ENCODE data around the gene JADE1. TPM values are rescaled to one million over a fixed set of nuclear protein-coding genes. Genes with fewer than 3 reads are reported as not detected.
A peak's percentile ranks its signal among the peaks of the same experiment; 100 is the strongest.

The JADE1 gene
- total RNA-seq (2014; rRNA removed; shearing (Covaris generic)) = 13.7 and 16.5 TPM in 2 replicates

DNA sequence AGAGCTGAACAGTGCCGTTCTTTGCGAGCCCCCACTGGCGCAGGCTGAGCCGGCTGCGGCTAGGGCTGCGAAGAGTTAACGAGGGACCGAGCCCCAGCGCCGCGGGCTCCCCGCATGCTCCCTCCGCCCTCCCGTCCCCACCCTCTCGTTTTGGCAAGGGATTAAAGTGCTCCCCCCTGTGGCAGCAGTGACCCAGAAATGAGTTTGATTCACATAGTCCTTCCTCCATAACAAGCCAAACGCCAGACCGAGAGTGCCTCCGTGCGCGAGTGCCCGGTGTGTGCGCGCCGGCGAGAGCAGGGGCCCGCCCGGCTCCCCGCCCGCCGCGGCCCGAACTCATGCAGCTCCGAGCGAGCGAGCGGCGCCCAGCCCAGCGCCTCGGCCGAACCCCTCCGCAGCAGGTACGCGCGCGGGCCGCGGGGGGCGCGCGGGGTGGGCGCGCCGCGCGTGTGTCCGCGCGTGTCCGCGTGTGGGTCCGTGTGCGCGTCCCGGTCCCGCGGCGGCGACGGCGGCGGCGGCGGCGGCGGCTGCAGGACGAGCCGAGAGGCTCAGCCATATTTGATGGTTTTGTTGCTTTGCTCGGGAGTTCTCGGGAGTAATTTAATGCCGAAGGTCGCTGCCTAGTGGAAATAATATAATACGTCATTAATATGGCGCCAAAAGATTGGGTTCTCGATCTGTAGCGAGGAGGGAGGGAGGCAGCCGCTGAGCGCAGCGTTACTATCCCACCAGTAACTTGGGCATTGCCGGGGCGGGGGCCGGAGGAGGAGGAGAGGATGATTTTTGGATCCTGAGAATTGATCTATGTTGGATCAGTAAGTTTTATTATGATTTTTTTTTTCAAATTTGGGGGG is at the start of gene JADE1:
Gene JADE1, plus strand, starts transcription at position 224 of the 854 bp plus-strand sequence. CDS start 22,059 bp downstream, outside the sequence.
- peak; percentile 91 for DNase-seq (ENCODE audit: low read depth)

- DNase-seq (ENCODE audit: low read depth) = no peak
These were observed 42.7 kb upstream of the JADE1 start for GRCh38 chr4:128766781-128767180.

- DNase-seq (ENCODE audit: low read depth) = no peak
These were observed 41.0 kb upstream of the JADE1 start for GRCh38 chr4:128768373-128768996.

DNA sequence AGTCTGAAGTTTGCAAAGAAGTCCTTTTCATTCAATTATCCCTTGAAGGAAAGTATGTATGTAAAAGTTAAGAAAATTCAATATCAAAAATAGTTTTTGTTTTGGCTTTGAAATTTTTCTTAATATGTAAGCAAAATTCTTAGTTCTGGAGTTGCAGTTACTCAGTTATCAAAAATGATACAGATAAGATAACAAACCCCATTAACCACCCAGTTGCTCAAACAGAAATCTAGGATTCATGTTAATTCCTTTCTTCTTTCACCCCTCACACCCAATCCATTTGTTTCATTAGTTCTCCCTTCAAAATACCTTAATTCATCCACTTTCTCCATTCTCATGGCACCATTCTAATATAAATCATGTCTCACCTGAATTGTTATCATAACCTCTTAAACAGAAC is 40.5 kb upstream of the JADE1 start:
- DNase-seq (ENCODE audit: low read depth) = no peak

GRCh38 chr4:128770807-128771206 is 38.7 kb upstream of the JADE1 start:
- peak; percentile 10 for DNase-seq (ENCODE audit: low read depth)

- DNase-seq (ENCODE audit: low read depth) = no peak
These were observed 34.0 kb upstream of the JADE1 start for GRCh38 chr4:128775477-128775876.

DNA sequence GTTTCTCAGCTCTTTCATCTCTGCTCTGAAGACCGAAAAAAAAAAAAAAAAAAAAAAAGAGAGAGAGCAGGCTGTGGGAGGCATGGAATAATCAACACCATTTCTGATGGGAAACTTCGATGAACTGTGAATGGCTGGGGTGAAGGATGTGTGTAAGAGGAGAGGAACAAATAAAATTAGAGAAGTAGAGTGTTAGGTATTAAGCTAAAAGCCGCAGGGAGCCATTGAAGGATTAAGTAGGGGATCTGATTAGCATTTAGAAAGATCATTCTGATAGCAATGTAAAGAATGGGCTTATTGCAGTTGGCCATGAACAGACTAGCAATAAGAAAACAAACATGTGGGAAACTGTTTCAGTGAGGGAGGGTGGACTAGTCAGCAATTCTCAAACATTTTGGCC is 33.6 kb upstream of the JADE1 start:
- no peak for DNase-seq (ENCODE audit: low read depth)

DNA sequence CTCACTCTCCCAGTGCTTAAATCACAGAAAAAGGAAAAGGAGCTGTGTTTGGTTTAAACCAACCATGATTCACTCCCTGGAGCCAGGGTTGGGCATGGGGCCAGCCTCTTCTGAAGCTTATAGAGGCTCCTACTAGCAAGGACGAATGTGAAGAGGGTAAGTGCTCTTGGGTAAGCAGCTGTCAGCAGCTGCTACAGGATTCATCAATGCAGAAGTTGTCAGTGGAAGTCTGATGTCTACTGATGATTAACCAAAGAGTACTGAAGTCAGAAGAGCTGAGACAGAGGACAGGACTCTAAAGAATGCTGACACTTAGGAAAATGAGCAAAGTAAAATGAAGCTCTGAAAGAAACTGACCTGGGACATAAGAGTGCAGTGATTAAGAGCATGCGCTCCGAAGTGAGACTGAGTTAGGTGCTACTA is 32.7 kb upstream of the JADE1 start:
- peak; percentile 84 for DNase-seq (ENCODE audit: low read depth)

GRCh38 chr4:128780688-128781087 is 28.8 kb upstream of the JADE1 start:
- DNase-seq (ENCODE audit: low read depth) = no peak

- DNase-seq (ENCODE audit: low read depth) = no peak
These were observed 27.3 kb upstream of the JADE1 start for GRCh38 chr4:128782076-128782715.

GRCh38 chr4:128782875-128783614 is 26.5 kb upstream of the JADE1 start:
- DNase-seq (ENCODE audit: low read depth) = peak; percentile 11

GRCh38 chr4:128787509-128788311 is 21.8 kb upstream of the JADE1 start:
- no peak for DNase-seq (ENCODE audit: low read depth)

DNA sequence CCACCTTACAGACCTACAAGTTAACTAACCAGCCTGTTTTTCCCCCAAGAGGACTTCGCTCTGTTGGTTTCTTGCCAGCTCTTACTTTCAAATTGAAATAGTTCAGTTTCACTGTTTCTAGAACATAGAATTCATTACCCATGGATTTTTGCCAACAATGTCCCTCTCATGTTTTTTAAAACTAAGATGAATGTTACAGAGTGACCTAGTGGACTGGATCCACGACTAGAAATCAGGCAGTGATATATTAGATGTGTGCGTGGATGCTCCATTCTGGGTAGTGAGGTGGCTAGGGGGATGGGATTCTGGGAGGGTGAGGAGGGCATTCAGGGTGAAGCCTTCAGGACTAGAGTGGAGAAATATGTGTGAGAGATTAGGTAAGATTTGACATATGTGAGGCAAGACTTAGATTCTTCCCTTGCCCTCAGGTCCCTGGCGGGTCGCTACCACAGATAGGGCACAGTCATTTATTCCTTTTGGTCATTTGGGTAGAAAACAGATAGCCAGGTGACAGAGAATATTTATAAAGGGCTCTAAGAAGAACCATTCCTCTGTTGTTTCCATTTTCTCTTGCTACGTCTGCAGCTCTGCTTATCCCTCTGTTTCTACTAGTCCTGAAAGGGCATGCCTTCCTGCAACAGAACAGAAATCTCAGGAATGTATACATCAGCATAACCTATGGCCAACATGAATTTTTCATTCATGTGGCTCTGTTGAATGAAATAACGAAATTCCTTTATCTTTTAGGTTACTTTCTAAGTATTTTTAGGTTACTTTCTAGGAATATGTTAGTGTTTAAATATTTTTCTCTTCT is 15.4 kb upstream of the JADE1 start:
- DNase-seq (ENCODE audit: low read depth) = no peak

DNA sequence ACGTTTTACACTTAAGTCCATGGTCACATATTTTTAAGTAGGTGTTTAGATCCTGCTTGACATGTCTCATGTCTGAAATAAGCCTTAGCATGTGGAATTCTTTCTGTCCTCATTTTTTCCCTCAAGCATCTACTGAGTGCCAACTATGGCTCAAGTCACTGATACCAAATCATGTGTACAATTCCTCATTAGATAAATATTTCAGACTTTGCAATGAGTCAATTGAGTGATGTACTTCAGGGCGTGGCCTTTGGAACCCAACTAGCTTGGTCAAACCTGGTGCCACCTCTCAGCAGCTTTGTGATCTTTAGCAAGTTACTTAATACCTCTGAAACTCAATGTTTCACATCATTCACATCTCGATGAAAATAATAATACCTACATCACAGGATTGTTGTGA is 12.6 kb upstream of the JADE1 start:
- no peak for DNase-seq (ENCODE audit: low read depth)

GRCh38 chr4:128800284-128800683 is 9.2 kb upstream of the JADE1 start:
- DNase-seq (ENCODE audit: low read depth) = no peak

DNA sequence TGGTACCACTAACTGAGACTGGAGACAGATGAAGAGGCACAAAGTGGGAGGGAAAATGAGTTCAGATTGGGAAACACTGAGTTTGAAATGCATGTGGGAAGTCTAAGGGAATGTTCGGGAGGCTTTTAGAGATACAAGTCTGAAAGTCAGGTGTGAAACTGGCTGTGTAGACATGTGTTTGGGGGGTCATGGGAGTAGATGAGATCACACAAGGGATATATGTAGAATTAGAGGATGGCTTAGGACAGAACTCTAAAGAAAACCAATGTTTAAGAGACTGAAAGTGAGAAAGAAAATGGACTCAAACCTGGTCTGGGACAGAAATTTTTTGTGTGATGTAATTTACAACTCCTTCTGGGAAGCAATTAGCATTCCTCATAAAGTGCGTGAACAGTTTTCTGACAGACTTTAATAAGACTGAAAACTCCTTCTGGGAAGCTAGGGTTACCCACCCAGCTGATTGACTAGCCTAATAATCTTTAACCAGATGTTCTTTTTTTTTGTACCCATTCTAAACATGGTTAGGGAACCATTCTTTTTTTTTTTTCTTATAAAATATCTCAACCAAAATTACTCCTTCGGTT is 8.7 kb upstream of the JADE1 start:
- DNase-seq (ENCODE audit: low read depth) = no peak

DNA sequence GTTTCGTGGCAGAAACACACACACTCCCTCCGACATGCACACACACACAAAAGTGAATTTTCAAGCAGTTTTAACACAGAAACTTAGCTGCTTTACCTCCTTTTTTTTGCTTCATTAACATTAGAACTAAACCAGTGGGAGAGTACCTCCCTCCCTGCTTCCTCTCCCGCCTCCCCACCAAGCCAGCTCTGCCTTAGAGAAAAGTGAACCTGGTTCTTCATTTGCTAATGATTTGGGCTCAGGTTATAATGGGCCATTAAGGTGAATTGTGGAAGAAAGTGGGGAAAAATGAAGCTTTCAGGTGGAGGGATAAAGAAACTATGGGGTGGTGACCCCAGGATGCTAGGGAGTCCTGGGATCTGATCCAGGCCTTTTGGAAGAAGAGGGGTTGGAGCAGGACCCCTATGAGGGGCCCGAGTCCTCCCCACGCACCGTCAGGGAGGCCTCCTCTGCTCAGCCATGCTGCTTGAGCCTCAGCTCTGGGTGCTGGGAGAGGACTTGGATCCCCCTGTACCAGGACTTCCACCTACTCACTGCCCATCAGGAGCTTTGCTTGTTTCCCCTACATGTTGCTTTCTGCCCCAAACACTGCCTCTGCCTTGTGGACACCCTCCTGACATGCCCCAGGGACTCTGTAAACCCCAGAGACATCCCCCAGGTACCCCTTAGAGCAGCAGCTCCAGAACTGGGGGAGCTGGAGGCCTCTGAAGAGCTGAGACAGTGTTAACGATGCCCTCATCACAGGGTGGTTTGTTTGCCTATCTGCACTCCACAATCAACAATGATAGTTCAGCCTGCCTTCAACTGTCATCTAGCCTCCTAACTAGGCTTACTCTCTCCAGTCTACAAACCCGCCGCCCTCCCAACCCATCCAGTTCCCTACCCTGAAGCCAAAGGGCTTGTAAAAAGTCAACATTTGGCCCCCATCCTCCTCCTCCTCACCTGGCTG is 6.5 kb upstream of the JADE1 start:
- DNase-seq (ENCODE audit: low read depth) = no peak

DNA sequence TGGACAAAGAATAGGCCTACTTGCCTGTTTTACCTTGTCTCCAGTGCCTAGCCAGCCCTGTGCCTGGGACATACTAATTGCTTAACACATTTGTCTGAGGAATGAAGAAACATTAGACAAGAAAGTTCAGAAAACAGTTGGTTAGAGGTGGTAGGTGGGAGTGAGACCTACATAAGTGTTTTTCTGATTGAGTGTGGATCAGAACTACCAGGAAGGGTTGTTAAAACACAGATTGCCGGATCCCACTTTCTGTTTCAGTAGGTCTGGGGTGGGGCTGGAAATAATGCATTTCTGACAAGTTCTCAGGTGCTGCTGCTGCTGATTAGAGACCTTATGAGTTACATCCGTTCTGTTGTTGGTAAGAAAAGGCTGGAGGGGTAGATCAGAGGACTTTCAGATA is 5.7 kb upstream of the JADE1 start:
- DNase-seq (ENCODE audit: low read depth) = no peak

Data from RPMI7951 (cell line).